ENCODE results near the gene PKDREJ. TPM values are rescaled to one million over a fixed set of nuclear protein-coding genes. Genes with fewer than 3 reads are reported as not detected.
"Not testable (repeated sequence)": the region's sequence is repeated elsewhere in the genome, so short reads cannot be mapped to it uniquely, and the experiment has no call there.

PKDREJ gene
- total RNA-seq = not detected in 2 replicates

- DNase-seq (ENCODE audit: insufficient read length, low spot score, missing footprints) = peak; percentile 39
- H3K27ac ChIP-seq (ENCODE audit: low read depth, low read length) = no peak within 1 kb of the TSS
- H3K9me3 ChIP-seq (ENCODE audit: low read depth, low read length) = peaks cover 2% of the 10 kb centered on the region
- TF ChIP-seq CTCF (IDR thresholded peaks at IDR 0.05; ENCODE audit: extremely low read depth, low read depth, low read length) = no peak
- peaks cover 27% of the 10 kb centered on the region for H3K27me3 ChIP-seq (ENCODE audit: insufficient read depth, low read length)
- no peak within 1 kb of the TSS for H3K4me2 ChIP-seq (ENCODE audit: insufficient read depth, low read length)
- no peak within 1 kb of the TSS for H2AFZ ChIP-seq (ENCODE audit: low read length)
- H3K4me1 ChIP-seq (ENCODE audit: insufficient read depth, low read length) = peaks cover 3% of the 10 kb centered on the region
- no peaks in the 10 kb centered on the region for H4K20me1 ChIP-seq (ENCODE audit: insufficient read depth, low read length)
- H3K79me2 ChIP-seq (ENCODE audit: insufficient read depth, low read length) = peaks cover 3% of the 10 kb centered on the region
- no peaks in the 10 kb centered on the region for H3K36me3 ChIP-seq (ENCODE audit: insufficient read depth, low read length)
- peak within 1 kb of the TSS; percentile 37 for H3K4me3 ChIP-seq (ENCODE audit: insufficient read depth, low read length)
Measured at GRCh38 chr22:46263216-46263590, at the start of gene PKDREJ. PKDREJ (minus strand) TSS chr22:46263343; CDS start chr22:46263322, 21 bp downstream.

GRCh38 chr22:46312848-46313247 is 49.7 kb upstream of the PKDREJ start:
- Histone ChIP-seq H3K79me2 (ENCODE audit: insufficient read depth, low read length) (peaks cover 39% of the 10 kb centered on the region), H3K36me3 (ENCODE audit: insufficient read depth, low read length) (peaks cover 17% of the 10 kb centered on the region)
- not testable (repeated sequence) for H3K4me2 ChIP-seq (ENCODE audit: insufficient read depth, low read length); DNase-seq (ENCODE audit: insufficient read length, low spot score, missing footprints); H3K27me3 ChIP-seq (ENCODE audit: insufficient read depth, low read length); H4K20me1 ChIP-seq (ENCODE audit: insufficient read depth, low read length); H3K9me3 ChIP-seq (ENCODE audit: low read depth, low read length); H3K4me3 ChIP-seq (ENCODE audit: insufficient read depth, low read length); H2AFZ ChIP-seq (ENCODE audit: low read length); H3K4me1 ChIP-seq (ENCODE audit: insufficient read depth, low read length); H3K27ac ChIP-seq (ENCODE audit: low read depth, low read length)

- no peak overlapping the region for H3K4me2 ChIP-seq (ENCODE audit: insufficient read depth, low read length)
- H3K9me3 ChIP-seq (ENCODE audit: low read depth, low read length) = no peaks in the 10 kb centered on the region
- no peaks in the 10 kb centered on the region for H3K27me3 ChIP-seq (ENCODE audit: insufficient read depth, low read length)
- H3K36me3 ChIP-seq (ENCODE audit: insufficient read depth, low read length) = peaks cover 17% of the 10 kb centered on the region
- no peak overlapping the region for H3K4me3 ChIP-seq (ENCODE audit: insufficient read depth, low read length)
- no peaks in the 10 kb centered on the region for H4K20me1 ChIP-seq (ENCODE audit: insufficient read depth, low read length)
- H3K4me1 ChIP-seq (ENCODE audit: insufficient read depth, low read length) = no peaks in the 10 kb centered on the region
- H3K79me2 ChIP-seq (ENCODE audit: insufficient read depth, low read length) = peaks cover 47% of the 10 kb centered on the region
- DNase-seq (ENCODE audit: insufficient read length, low spot score, missing footprints) = no peak
- H2AFZ ChIP-seq (ENCODE audit: low read length) = no peak overlapping the region
- H3K27ac ChIP-seq (ENCODE audit: low read depth, low read length) = no peak overlapping the region
- TF ChIP-seq CTCF (IDR thresholded peaks at IDR 0.05; ENCODE audit: extremely low read depth, low read depth, low read length) = no peak
Measured at GRCh38 chr22:46312056-46312455, 48.9 kb upstream of the PKDREJ start.

GRCh38 chr22:46309526-46310085 is 46.5 kb upstream of the PKDREJ start:
- no peak for TF ChIP-seq CTCF (IDR thresholded peaks at IDR 0.05; ENCODE audit: extremely low read depth, low read depth, low read length)
- Histone ChIP-seq H3K27ac (ENCODE audit: low read depth, low read length) (no peak overlapping the region), H3K4me2 (ENCODE audit: insufficient read depth, low read length) (no peak overlapping the region), H4K20me1 (ENCODE audit: insufficient read depth, low read length) (no peaks in the 10 kb centered on the region), H3K27me3 (ENCODE audit: insufficient read depth, low read length) (no peaks in the 10 kb centered on the region), H3K79me2 (ENCODE audit: insufficient read depth, low read length) (peaks cover 69% of the 10 kb centered on the region), H3K9me3 (ENCODE audit: low read depth, low read length) (no peaks in the 10 kb centered on the region), H3K4me1 (ENCODE audit: insufficient read depth, low read length) (no peaks in the 10 kb centered on the region), H3K36me3 (ENCODE audit: insufficient read depth, low read length) (peaks cover 17% of the 10 kb centered on the region), H3K4me3 (ENCODE audit: insufficient read depth, low read length) (no peak overlapping the region), H2AFZ (ENCODE audit: low read length) (no peak overlapping the region)
- peak; percentile 64 for DNase-seq (ENCODE audit: insufficient read length, low spot score, missing footprints)

Data from osteoblast (primary cell).